Neural crest cell (in vitro differentiated cells): ENCODE results near the gene CBFB. TPM values are rescaled to one million over a fixed set of nuclear protein-coding genes. Genes with fewer than 3 reads are reported as not detected.

ENCODE experiments used
- DNase-seq: peaks from one replicate; pipeline ENCODE4 v3.0.0; 2021; ENCODE audit warnings: low read depth, mixed read lengths, low spot score
- H3K27ac Mint-ChIP-seq: one replicate; pipeline ENCODE4 v1.8.0; 2021; ENCODE audit warnings: mild to moderate bottlenecking, mixed read lengths; ENCODE audit not compliant: unreplicated experiment
- H3K27me3 Mint-ChIP-seq: 2 replicates; pipeline ENCODE4 v1.8.0; 2021; ENCODE audit warnings: low read depth, mild to moderate bottlenecking, mixed read lengths
- H3K36me3 Mint-ChIP-seq: 2 replicates; pipeline ENCODE4 v1.8.0; 2021; ENCODE audit warnings: low read depth, mild to moderate bottlenecking, mixed read lengths
- H3K4me1 Mint-ChIP-seq: 2 replicates; pipeline ENCODE4 v1.8.0; 2021; ENCODE audit warnings: mixed read lengths
- H3K4me3 Mint-ChIP-seq: one replicate; pipeline ENCODE4 v1.8.0; 2021; ENCODE audit warnings: mild to moderate bottlenecking, mixed read lengths
- H3K9me3 Mint-ChIP-seq: 2 replicates; pipeline ENCODE4 v1.8.0; 2021; ENCODE audit warnings: mixed read lengths
- CTCF ChIP-seq: fragments of 200-600 bp; sonication (generic); conservative IDR thresholded peaks from 2 replicates; pipeline ENCODE4 v1.5.0; 2021; ENCODE audit warnings: antibody characterized with exemption, mild to moderate bottlenecking
- total RNA-seq: library from RNA; stranded (reverse); gene quantifications from 2 replicates; pipeline ENCODE4 v1.2.1, GENCODE V29; 2021

Gene CBFB
- total RNA-seq, 1 donor from 2014 or later, result 106 TPM

DNA sequence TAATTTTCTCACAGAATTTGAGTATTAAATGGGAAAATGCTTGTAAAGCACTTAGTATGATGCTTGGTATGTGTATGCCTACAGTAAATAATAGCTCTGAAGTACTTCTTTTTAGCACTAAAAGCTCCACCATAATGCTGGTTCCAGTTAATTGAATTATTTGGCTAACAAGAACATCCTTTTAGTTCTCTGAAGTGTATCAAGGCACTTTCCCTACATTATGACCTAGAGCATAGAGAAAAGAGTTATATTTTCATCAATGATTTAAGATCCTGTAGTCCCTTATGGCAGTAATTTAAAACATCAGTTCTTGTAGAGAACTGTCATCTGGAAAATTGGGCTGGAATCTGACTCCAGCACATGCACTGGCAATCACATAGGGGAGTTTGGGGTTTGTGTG lies 58.9 kb downstream of the CBFB start:
- Mint-ChIP-seq H3K4me1 (peaks cover 3% of the 10 kb centered on the region), H3K4me3 (no peak overlapping the region), H3K9me3 (no peaks in the 10 kb centered on the region), H3K36me3 (no peaks in the 10 kb centered on the region), H3K27me3 (no peaks in the 10 kb centered on the region), H3K27ac (no peak overlapping the region)
- DNase-seq, result no peak
- no peak for TF ChIP-seq CTCF

- no peak for TF ChIP-seq CTCF
- H3K4me3 Mint-ChIP-seq, result no peak overlapping the region
- no peaks in the 10 kb centered on the region for H3K9me3 Mint-ChIP-seq
- H3K27me3 Mint-ChIP-seq, result no peaks in the 10 kb centered on the region
- H3K36me3 Mint-ChIP-seq, result no peaks in the 10 kb centered on the region
- DNase-seq, result no peak
- H3K4me1 Mint-ChIP-seq, result peaks cover 3% of the 10 kb centered on the region
- H3K27ac Mint-ChIP-seq, result no peak overlapping the region
Observed at GRCh38 chr16:67088551-67088950, 59.6 kb downstream of the CBFB start.

GRCh38 chr16:67089101-67089500 lies 60.2 kb downstream of the CBFB start:
- no peak overlapping the region for H3K4me3 Mint-ChIP-seq
- H3K36me3 Mint-ChIP-seq, result no peaks in the 10 kb centered on the region
- H3K9me3 Mint-ChIP-seq, result no peaks in the 10 kb centered on the region
- no peaks in the 10 kb centered on the region for H3K27me3 Mint-ChIP-seq
- H3K4me1 Mint-ChIP-seq, result peaks cover 3% of the 10 kb centered on the region
- TF ChIP-seq CTCF, result no peak
- no peak overlapping the region for H3K27ac Mint-ChIP-seq
- DNase-seq, result no peak

GRCh38 chr16:67091906-67092566 lies 63.1 kb downstream of the CBFB start:
- DNase-seq, result no peak
- peaks cover 3% of the 10 kb centered on the region for H3K4me1 Mint-ChIP-seq
- no peaks in the 10 kb centered on the region for H3K36me3 Mint-ChIP-seq
- no peak overlapping the region for H3K4me3 Mint-ChIP-seq
- H3K27ac Mint-ChIP-seq, result no peak overlapping the region
- H3K27me3 Mint-ChIP-seq, result no peaks in the 10 kb centered on the region
- TF ChIP-seq CTCF, result no peak
- H3K9me3 Mint-ChIP-seq, result no peaks in the 10 kb centered on the region

DNA sequence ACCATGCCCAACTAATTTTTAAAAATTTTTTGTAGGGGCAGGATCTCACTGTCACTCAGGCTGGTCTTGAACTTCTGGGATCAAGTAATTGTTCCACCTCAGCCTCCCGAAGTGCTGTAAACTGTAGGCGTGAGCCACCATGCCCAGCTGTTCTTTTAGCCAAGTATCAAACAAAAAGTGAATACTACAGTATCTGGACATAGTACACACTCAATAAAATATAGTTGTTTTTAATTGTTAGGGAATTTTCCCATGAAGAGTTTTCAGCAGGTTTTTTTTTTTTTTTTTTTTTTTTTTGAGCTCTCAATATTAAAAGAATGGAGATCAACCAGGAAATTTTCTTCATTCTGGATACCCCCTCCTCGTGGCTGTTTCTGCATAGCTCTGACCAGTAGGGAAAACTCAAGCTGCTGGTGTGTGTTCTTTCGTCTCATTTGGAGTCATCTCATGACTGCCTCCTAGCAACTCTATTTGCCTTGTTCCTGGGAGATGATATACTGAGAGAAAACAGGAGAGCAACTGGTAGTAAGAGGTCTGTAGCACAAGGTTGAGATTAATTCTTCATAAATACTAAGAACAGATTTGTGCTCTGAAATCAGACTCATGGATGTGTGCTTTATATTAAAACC lies 64.3 kb downstream of the CBFB start:
- Mint-ChIP-seq H3K27ac (no peak overlapping the region), H3K4me1 (peaks cover 3% of the 10 kb centered on the region), H3K36me3 (no peaks in the 10 kb centered on the region), H3K4me3 (no peak overlapping the region), H3K9me3 (no peaks in the 10 kb centered on the region), H3K27me3 (no peaks in the 10 kb centered on the region)
- TF ChIP-seq CTCF, result no peak
- DNase-seq, result no peak
